SU-DHL-6 (cell line): ENCODE data around the gene EPHB2.

Experiments
- H2AFZ ChIP-seq: fragments of 200-600 bp; sonication (generic); 2 replicates; pipeline ENCODE4 v1.6.1; 2014; ENCODE audit warnings: low read depth, mild to moderate bottlenecking, moderate library complexity, mixed read lengths, antibody characterized with exemption, low read length; ENCODE audit not compliant: severe bottlenecking
- H3F3A ChIP-seq: fragments of 200-600 bp; shearing (Covaris generic); 2 replicates; pipeline ENCODE4 v1.6.0; 2016; ENCODE audit warnings: antibody characterized with exemption, mild to moderate bottlenecking; ENCODE audit not compliant: insufficient read depth
- H3K27ac ChIP-seq: fragments of 200-600 bp; sonication (generic); 2 replicates; pipeline ENCODE4 v1.5.1; 2016; ENCODE audit warnings: low read depth, mild to moderate bottlenecking, low read length, moderate library complexity, mixed read lengths
- H3K27me3 ChIP-seq: fragments of 200-600 bp; sonication (generic), shearing (Covaris generic); 2 replicates; pipeline ENCODE4 v1.6.0; 2014; ENCODE audit warnings: mild to moderate bottlenecking, low read length
- H3K36me3 ChIP-seq: fragments of 200-600 bp; sonication (generic); 2 replicates; pipeline ENCODE4 v1.6.1; 2014; ENCODE audit warnings: mild to moderate bottlenecking, low read length, mixed read lengths
- H3K4me2 ChIP-seq: fragments of 300-600, 200-600 bp; shearing (Covaris generic), sonication (generic); 2 replicates; pipeline ENCODE4 v1.6.0; 2014; ENCODE audit warnings: low read length, low read depth, mild to moderate bottlenecking; ENCODE audit not compliant: poor library complexity, severe bottlenecking
- H3K4me3 ChIP-seq: fragments of 200-600 bp; sonication (generic); 2 replicates; pipeline ENCODE4 v1.5.1; 2014; ENCODE audit warnings: antibody characterized with exemption, low read length, mild to moderate bottlenecking, mixed read lengths; ENCODE audit not compliant: insufficient read depth, poor library complexity, severe bottlenecking
- H3K79me2 ChIP-seq: fragments of 200-600 bp; sonication (generic); 2 replicates; pipeline ENCODE4 v1.6.1; 2014; ENCODE audit warnings: mild to moderate bottlenecking, low read length, moderate library complexity; ENCODE audit not compliant: insufficient read depth
- H3K9ac ChIP-seq: fragments of 200-600 bp; sonication (generic); 2 replicates; pipeline ENCODE4 v1.7.0; 2014; ENCODE audit warnings: mild to moderate bottlenecking, low read length
- H3K9me2 ChIP-seq: fragments of 200-600 bp; sonication (generic); replicated peaks from 2 replicates; pipeline ENCODE4 v1.6.1; 2014; ENCODE audit warnings: low read length; ENCODE audit not compliant: insufficient read depth
- H3K9me3 ChIP-seq: fragments of 200-600 bp; sonication (generic); 2 replicates; pipeline ENCODE4 v1.6.1; 2014; ENCODE audit warnings: low read length, mixed read lengths; ENCODE audit not compliant: insufficient read depth
- H4K20me1 ChIP-seq: fragments of 200-600 bp; sonication (generic); 2 replicates; pipeline ENCODE4 v1.6.1; 2014; ENCODE audit warnings: low read depth, mild to moderate bottlenecking, antibody characterized with exemption, low read length, moderate library complexity, mixed read lengths
- EZH2phosphoT487 ChIP-seq: fragments of 200-600 bp; sonication (generic), shearing (Covaris generic); conservative IDR thresholded peaks from 2 replicates; pipeline ENCODE4 v1.6.1; 2018; ENCODE audit warnings: mild to moderate bottlenecking, antibody characterized with exemption, low read length, moderate library complexity, mixed read lengths
- TF ChIP-seq, protein P1 (sequence below): fragments of 200-600 bp; sonication (generic); IDR thresholded peaks from one replicate; pipeline ENCODE4 v1.5.1; 2017; ENCODE audit warnings: antibody characterized with exemption, mild to moderate bottlenecking, low read length, moderate library complexity; ENCODE audit not compliant: insufficient read depth, poor library complexity, severe bottlenecking

EPHB2 gene

DNA sequence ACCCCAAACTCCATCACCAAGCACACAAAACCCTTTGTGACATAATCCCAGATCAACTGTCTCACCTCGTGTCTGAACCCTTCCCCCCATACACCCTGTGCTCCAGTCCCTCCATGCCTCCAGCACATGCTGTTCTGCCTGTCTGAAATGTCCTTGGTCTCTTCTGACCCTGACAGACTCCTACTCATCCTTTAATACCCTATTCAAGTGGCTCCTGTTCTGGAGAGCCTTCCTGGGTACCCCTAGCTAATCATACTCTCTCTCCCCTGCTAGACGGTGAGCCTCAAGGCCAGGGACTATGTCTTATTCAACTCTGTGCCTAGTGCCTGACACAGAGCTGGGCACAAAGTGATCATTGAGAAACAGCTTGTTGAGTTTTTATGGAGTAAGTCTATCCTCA, 137.1 kb downstream of the EPHB2 start:
- no peak for TF ChIP-seq EZH2phosphoT487
- TF ChIP-seq, protein P1, sequence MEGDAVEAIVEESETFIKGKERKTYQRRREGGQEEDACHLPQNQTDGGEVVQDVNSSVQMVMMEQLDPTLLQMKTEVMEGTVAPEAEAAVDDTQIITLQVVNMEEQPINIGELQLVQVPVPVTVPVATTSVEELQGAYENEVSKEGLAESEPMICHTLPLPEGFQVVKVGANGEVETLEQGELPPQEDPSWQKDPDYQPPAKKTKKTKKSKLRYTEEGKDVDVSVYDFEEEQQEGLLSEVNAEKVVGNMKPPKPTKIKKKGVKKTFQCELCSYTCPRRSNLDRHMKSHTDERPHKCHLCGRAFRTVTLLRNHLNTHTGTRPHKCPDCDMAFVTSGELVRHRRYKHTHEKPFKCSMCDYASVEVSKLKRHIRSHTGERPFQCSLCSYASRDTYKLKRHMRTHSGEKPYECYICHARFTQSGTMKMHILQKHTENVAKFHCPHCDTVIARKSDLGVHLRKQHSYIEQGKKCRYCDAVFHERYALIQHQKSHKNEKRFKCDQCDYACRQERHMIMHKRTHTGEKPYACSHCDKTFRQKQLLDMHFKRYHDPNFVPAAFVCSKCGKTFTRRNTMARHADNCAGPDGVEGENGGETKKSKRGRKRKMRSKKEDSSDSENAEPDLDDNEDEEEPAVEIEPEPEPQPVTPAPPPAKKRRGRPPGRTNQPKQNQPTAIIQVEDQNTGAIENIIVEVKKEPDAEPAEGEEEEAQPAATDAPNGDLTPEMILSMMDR = no peak

DNA sequence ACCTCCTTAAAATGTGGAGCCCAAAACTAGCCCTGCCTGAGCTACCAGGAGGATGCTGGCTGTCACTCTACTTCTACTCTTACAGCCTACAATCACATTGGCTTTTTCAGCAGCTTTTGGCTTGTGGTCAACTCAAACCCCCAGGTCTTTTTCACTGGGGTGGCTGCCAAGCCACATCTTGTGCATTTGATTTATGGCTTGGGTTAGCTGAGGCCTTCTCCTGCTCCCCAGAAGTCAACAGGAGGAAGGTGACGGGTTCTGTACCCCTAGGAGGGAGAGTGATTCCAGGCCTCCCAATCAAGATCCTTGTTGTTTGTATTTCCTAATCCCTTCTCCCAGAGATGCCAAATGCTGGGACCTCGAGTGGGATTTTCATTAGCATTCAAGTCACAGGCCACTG, 137.8 kb downstream of the EPHB2 start:
- Histone ChIP-seq H3K9me3 (no peaks in the 10 kb centered on the region), H3K36me3 (no peaks in the 10 kb centered on the region), H3K4me2 (no peak overlapping the region), H3K27ac (no peak overlapping the region), H3F3A (no peaks in the 10 kb centered on the region), H3K9me2 (no peaks in the 10 kb centered on the region), H3K79me2 (no peaks in the 10 kb centered on the region), H3K4me3 (no peak overlapping the region), H3K9ac (no peak overlapping the region), H3K27me3 (no peaks in the 10 kb centered on the region), H2AFZ (no peak overlapping the region), H4K20me1 (no peaks in the 10 kb centered on the region)
- no peak for TF ChIP-seq EZH2phosphoT487
- TF ChIP-seq, protein P1 = no peak

More for the DNA sequence above, 137.1 kb downstream of the EPHB2 start:
- H3K4me2 ChIP-seq = no peak overlapping the region
- H3K4me3 ChIP-seq = no peak overlapping the region
- no peak overlapping the region for H2AFZ ChIP-seq
- H3K27ac ChIP-seq = no peak overlapping the region
- H3K27me3 ChIP-seq = no peaks in the 10 kb centered on the region
- no peaks in the 10 kb centered on the region for H3K9me3 ChIP-seq
- H3K79me2 ChIP-seq = no peaks in the 10 kb centered on the region
- H3F3A ChIP-seq = no peaks in the 10 kb centered on the region
- no peak overlapping the region for H3K9ac ChIP-seq
- no peaks in the 10 kb centered on the region for H3K36me3 ChIP-seq
- no peaks in the 10 kb centered on the region for H3K9me2 ChIP-seq
- no peaks in the 10 kb centered on the region for H4K20me1 ChIP-seq

- Histone ChIP-seq H3K36me3 (no peaks in the 10 kb centered on the region), H4K20me1 (no peaks in the 10 kb centered on the region), H3K4me2 (no peak overlapping the region), H3K9ac (no peak overlapping the region), H2AFZ (no peak overlapping the region), H3F3A (no peaks in the 10 kb centered on the region), H3K9me3 (no peaks in the 10 kb centered on the region), H3K9me2 (no peaks in the 10 kb centered on the region), H3K27ac (no peak overlapping the region), H3K4me3 (no peak overlapping the region), H3K79me2 (no peaks in the 10 kb centered on the region), H3K27me3 (no peaks in the 10 kb centered on the region)
- TF ChIP-seq EZH2phosphoT487 = no peak
- TF ChIP-seq, protein P1 = no peak
These were observed 139.1 kb downstream of the EPHB2 start for GRCh38 chr1:22849770-22850169.
